NCI-H446 treated with DMSO at 0.1 percent for 48 hours (cell line): Measurements from ENCODE around the gene ATP2A2.
"Not testable (repeated sequence)": the region's sequence is repeated elsewhere in the genome, so short reads cannot be mapped to it uniquely, and the experiment has no call there.

Source experiments
- DNase-seq: peaks from one replicate; lab custom pipeline; 2025; lab: John Stamatoyannopoulos, UW

The ATP2A2 gene

GRCh38 chr12:110370732-110371231 lies 89.7 kb downstream of the ATP2A2 start:
- no peak for DNase-seq

GRCh38 chr12:110371408-110372055 lies 90.5 kb downstream of the ATP2A2 start:
- DNase-seq = no peak

- DNase-seq = no peak
Observed at GRCh38 chr12:110372056-110372425, 91.0 kb downstream of the ATP2A2 start.

- DNase-seq = no peak
Observed at GRCh38 chr12:110373025-110373424, 92.0 kb downstream of the ATP2A2 start.

- DNase-seq = no peak
Observed at GRCh38 chr12:110373425-110373824, 92.4 kb downstream of the ATP2A2 start.

GRCh38 chr12:110373962-110374611 lies 93.0 kb downstream of the ATP2A2 start:
- no peak for DNase-seq

- not testable (repeated sequence) for DNase-seq
Observed at GRCh38 chr12:110378131-110378790, 97.2 kb downstream of the ATP2A2 start.

GRCh38 chr12:110379197-110379596 lies 98.2 kb downstream of the ATP2A2 start:
- DNase-seq = no peak

GRCh38 chr12:110379631-110380030 lies 98.6 kb downstream of the ATP2A2 start:
- no peak for DNase-seq

GRCh38 chr12:110382683-110383082 lies 101.6 kb downstream of the ATP2A2 start:
- DNase-seq = no peak
